ENCODE results near the gene SHISA8.

- TF ChIP-seq, protein P1, sequence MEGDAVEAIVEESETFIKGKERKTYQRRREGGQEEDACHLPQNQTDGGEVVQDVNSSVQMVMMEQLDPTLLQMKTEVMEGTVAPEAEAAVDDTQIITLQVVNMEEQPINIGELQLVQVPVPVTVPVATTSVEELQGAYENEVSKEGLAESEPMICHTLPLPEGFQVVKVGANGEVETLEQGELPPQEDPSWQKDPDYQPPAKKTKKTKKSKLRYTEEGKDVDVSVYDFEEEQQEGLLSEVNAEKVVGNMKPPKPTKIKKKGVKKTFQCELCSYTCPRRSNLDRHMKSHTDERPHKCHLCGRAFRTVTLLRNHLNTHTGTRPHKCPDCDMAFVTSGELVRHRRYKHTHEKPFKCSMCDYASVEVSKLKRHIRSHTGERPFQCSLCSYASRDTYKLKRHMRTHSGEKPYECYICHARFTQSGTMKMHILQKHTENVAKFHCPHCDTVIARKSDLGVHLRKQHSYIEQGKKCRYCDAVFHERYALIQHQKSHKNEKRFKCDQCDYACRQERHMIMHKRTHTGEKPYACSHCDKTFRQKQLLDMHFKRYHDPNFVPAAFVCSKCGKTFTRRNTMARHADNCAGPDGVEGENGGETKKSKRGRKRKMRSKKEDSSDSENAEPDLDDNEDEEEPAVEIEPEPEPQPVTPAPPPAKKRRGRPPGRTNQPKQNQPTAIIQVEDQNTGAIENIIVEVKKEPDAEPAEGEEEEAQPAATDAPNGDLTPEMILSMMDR (conservative IDR thresholded peaks at IDR 0.05; ENCODE audit: low read length), result no peak
- TF ChIP-seq EZH2phosphoT487 (IDR thresholded peaks at IDR 0.05; ENCODE audit: borderline replicate concordance), result no peak
Observed at GRCh38 chr22:41933411-41934177, 18.7 kb upstream of the SHISA8 start.
